H1 (cell line): ENCODE measurements around the gene TTC39A. TPM values are rescaled to one million over a fixed set of nuclear protein-coding genes. Genes with fewer than 3 reads are reported as not detected.
A peak's percentile ranks its signal among the peaks of the same experiment; 100 is the strongest.

ENCODE experiments used
- CTCF ChIA-PET: fragments of 300-600 bp; sonication (Branson Sonifier 250); formaldehyde crosslinking; loops from one replicate; lab custom pipeline; 2021; ENCODE audit not compliant: partially characterized antibody; lab: Charles Lee
- POLR2A ChIA-PET: fragments of 300-600 bp; sonication (Branson Sonifier 250); formaldehyde crosslinking; loops from one replicate; lab custom pipeline; 2021; ENCODE audit warnings: inconsistent platforms; ENCODE audit not compliant: partially characterized antibody; lab: Charles Lee
- DNase-seq, 2 experiments: peaks; one replicate each; pipeline versions ENCODE4 v3.0.0 to v3.0.0-alpha.2; 2010 to 2022; ENCODE audit warnings: low spot score in 2 of 2, low read depth in 1 of 2, mixed read lengths in 1 of 2
- FAIRE-seq: peaks from 2 replicates; lab custom pipeline; 2011; peaks lifted over from hg19 to GRCh38; lab: Jason Lieb, UNC
- H2AFZ ChIP-seq: 2 replicates; pipeline ENCODE4 v1.8.1; 2012; ENCODE audit warnings: low read length, inconsistent platforms
- H2AK5ac ChIP-seq: 2 replicates; pipeline ENCODE4 v1.6.1; 2013; ENCODE audit warnings: low read depth, low read length
- H2BK120ac ChIP-seq: replicated peaks from 2 replicates; pipeline ENCODE3; 2013; ENCODE audit warnings: low read depth, low read length, inconsistent platforms
- H2BK12ac ChIP-seq: 2 replicates; pipeline ENCODE4 v1.6.1; 2013; ENCODE audit warnings: low read depth, low read length
- H2BK15ac ChIP-seq: 2 replicates; pipeline ENCODE4 v1.6.1; 2013; ENCODE audit warnings: low read length
- H2BK20ac ChIP-seq: 2 replicates; pipeline ENCODE4 v1.6.1; 2013; ENCODE audit warnings: low read length
- H2BK5ac ChIP-seq: 2 replicates; pipeline ENCODE4 v1.6.1; 2013; ENCODE audit warnings: low read depth, low read length
- H3K14ac ChIP-seq: 2 replicates; pipeline ENCODE4 v1.6.1; 2013; ENCODE audit warnings: inconsistent platforms; ENCODE audit not compliant: insufficient read length
- H3K18ac ChIP-seq: 2 replicates; pipeline ENCODE4 v1.6.1; 2013; ENCODE audit warnings: low read length; ENCODE audit errors: extremely low read depth
- H3K23ac ChIP-seq: 2 replicates; pipeline ENCODE4 v1.6.1; 2013; ENCODE audit warnings: inconsistent platforms; ENCODE audit not compliant: insufficient read length
- H3K23me2 ChIP-seq: 2 replicates; pipeline ENCODE4 v1.6.1; 2013; ENCODE audit warnings: low read depth, low read length
- H3K27ac ChIP-seq: 2 replicates; pipeline ENCODE4 v1.6.1; 2011; ENCODE audit warnings: low read depth, low read length, inconsistent platforms
- H3K27me3 ChIP-seq, 4 experiments: replicated peaks in 1 of 4; 1 replicate in 1 of 4; 2 replicates in 3 of 4; pipeline versions ENCODE4 v1.6.1 to v1.8.1; 2011 to 2013; ENCODE audit warnings: low read length in 3 of 4, mild to moderate bottlenecking in 3 of 4, inconsistent platforms in 2 of 4, mixed read lengths in 2 of 4, moderate library complexity in 1 of 4; ENCODE audit not compliant: control insufficient read depth in 3 of 4, insufficient read depth in 3 of 4; ENCODE audit errors: extremely low read depth in 1 of 4
- H3K36me3 ChIP-seq, 4 experiments: 2 replicates each; pipeline versions ENCODE4 v1.6.1 to v1.8.1; 2011 to 2013; ENCODE audit warnings: mild to moderate bottlenecking in 4 of 4, low read length in 3 of 4, moderate library complexity in 2 of 4, control low read depth in 1 of 4, inconsistent platforms in 1 of 4; ENCODE audit not compliant: insufficient read depth in 4 of 4, control insufficient read depth in 2 of 4
- H3K4ac ChIP-seq: replicated peaks from 2 replicates; pipeline ENCODE3; 2013; ENCODE audit warnings: low read length, low read depth, mixed read lengths, inconsistent platforms; ENCODE audit not compliant: insufficient read length
- H3K4me1 ChIP-seq, 4 experiments: replicated peaks in 1 of 4; 1 replicate in 1 of 4; 2 replicates in 3 of 4; pipeline versions ENCODE4 v1.6.1 to v1.8.1; 2011 to 2013; ENCODE audit warnings: low read length in 3 of 4, inconsistent platforms in 2 of 4, mixed read lengths in 1 of 4; ENCODE audit not compliant: insufficient read depth in 4 of 4, control insufficient read depth in 3 of 4
- H3K4me2 ChIP-seq, 2 experiments: 2 replicates each; pipeline versions ENCODE4 v1.6.1 to v1.8.1; 2011 to 2013; ENCODE audit warnings: low read depth in 2 of 2, low read length in 2 of 2, control low read depth in 1 of 2, inconsistent platforms in 1 of 2, mild to moderate bottlenecking in 1 of 2; ENCODE audit not compliant: insufficient read depth in 1 of 2
- H3K4me3 ChIP-seq, 4 experiments: fragments of 200-600, 300-600 bp in 1 of 4; sonication (generic), shearing (Covaris generic), sonication (Bioruptor Twin) in 1 of 4; 2 replicates each; pipeline versions ENCODE4 v1.5.1 to v1.8.1; 2011 to 2016; ENCODE audit warnings: low read length in 4 of 4, low read depth in 3 of 4, control low read depth in 2 of 4, inconsistent platforms in 2 of 4, mild to moderate bottlenecking in 2 of 4, mixed read lengths in 1 of 4, moderate library complexity in 1 of 4; ENCODE audit not compliant: insufficient read depth in 2 of 4; ENCODE audit errors: extremely low read depth in 1 of 4
- H3K56ac ChIP-seq: replicated peaks from 2 replicates; pipeline ENCODE3; 2013; ENCODE audit warnings: low read depth, mild to moderate bottlenecking, mixed read lengths, low read length, inconsistent platforms; ENCODE audit not compliant: insufficient read length
- H3K79me1 ChIP-seq: 2 replicates; pipeline ENCODE4 v1.6.1; 2013; ENCODE audit warnings: low read depth, low read length, control low read depth
- H3K79me2 ChIP-seq, 2 experiments: 2 replicates each; pipeline versions ENCODE4 v1.6.1 to v1.8.1; 2012 to 2013; ENCODE audit warnings: low read length in 2 of 2, mild to moderate bottlenecking in 2 of 2, inconsistent platforms in 1 of 2; ENCODE audit not compliant: insufficient read depth in 2 of 2, control insufficient read depth in 1 of 2
- H3K9ac ChIP-seq, 4 experiments: replicated peaks in 1 of 4; 1 replicate in 1 of 4; 2 replicates in 3 of 4; pipeline versions ENCODE4 v1.6.1 to v1.8.1; 2011 to 2013; ENCODE audit warnings: low read depth in 3 of 4, low read length in 3 of 4, control low read depth in 2 of 4, mild to moderate bottlenecking in 2 of 4, moderate library complexity in 2 of 4, inconsistent platforms in 1 of 4; ENCODE audit errors: extremely low read depth in 1 of 4
- H3K9me3 ChIP-seq, 2 experiments: 2 replicates each; pipeline versions ENCODE4 v1.6.1 to v1.8.1; 2012 to 2013; ENCODE audit warnings: mild to moderate bottlenecking in 2 of 2, moderate library complexity in 2 of 2, control low read depth in 1 of 2, inconsistent platforms in 1 of 2, low read depth in 1 of 2, low read length in 1 of 2, mixed read lengths in 1 of 2; ENCODE audit not compliant: insufficient read depth in 2 of 2
- H4K20me1 ChIP-seq, 2 experiments: replicated peaks in 1 of 2; 2 replicates each; pipeline versions ENCODE3 to v1.8.1; 2011 to 2013; ENCODE audit warnings: inconsistent platforms in 2 of 2, low read length in 2 of 2, mild to moderate bottlenecking in 1 of 2; ENCODE audit not compliant: insufficient read depth in 2 of 2, control insufficient read depth in 1 of 2
- H4K5ac ChIP-seq: 2 replicates; pipeline ENCODE4 v1.6.1; 2013; ENCODE audit warnings: low read length, low read depth, mixed read lengths, inconsistent platforms; ENCODE audit not compliant: insufficient read length
- H4K8ac ChIP-seq: 2 replicates; pipeline ENCODE4 v1.8.0; 2013; ENCODE audit warnings: mild to moderate bottlenecking, moderate library complexity, low read length, inconsistent platforms; ENCODE audit not compliant: insufficient read depth; ENCODE audit errors: extremely low read depth
- H4K91ac ChIP-seq: replicated peaks from 2 replicates; pipeline ENCODE3; 2013; ENCODE audit warnings: low read length, mixed read lengths, inconsistent platforms; ENCODE audit not compliant: insufficient read length
- CBX5 ChIP-seq: fragments of 300-800, 300-1000 bp; sonication (generic); IDR thresholded peaks from 2 replicates; pipeline ENCODE4 v1.7.1; 2016; ENCODE audit warnings: antibody characterized with exemption, low read length, low read depth
- CTBP2 ChIP-seq: IDR thresholded peaks from 2 replicates; pipeline ENCODE4 v1.7.0; 2011; ENCODE audit warnings: borderline replicate concordance, mild to moderate bottlenecking, moderate library complexity, mixed read lengths, low read length; ENCODE audit not compliant: insufficient read depth, insufficient read length
- MAX ChIP-seq: IDR thresholded peaks from 2 replicates; pipeline ENCODE4 v1.6.1; 2012; ENCODE audit warnings: inconsistent platforms
- PHF8 ChIP-seq: fragments of 200-600 bp; sonication (generic); conservative IDR thresholded peaks from 2 replicates; pipeline ENCODE4 v1.7.1; 2012; ENCODE audit warnings: low read depth, mild to moderate bottlenecking, inconsistent platforms, low read length, moderate library complexity
- RBBP5 ChIP-seq: IDR thresholded peaks from 2 replicates; pipeline ENCODE4 v1.7.1; 2012; ENCODE audit warnings: low read depth, mild to moderate bottlenecking, inconsistent platforms, low read length, moderate library complexity, borderline replicate concordance
- TEAD4 ChIP-seq: IDR thresholded peaks from 2 replicates; pipeline ENCODE4 v1.6.1; 2012; ENCODE audit warnings: low read depth, low read length, inconsistent platforms, mixed read lengths
- WGBS, 2 experiments: shearing (Covaris generic) in 1 of 2; methylation state at CpG; one replicate each; pipeline versions ENCODE4 v1.1.6 to v1.1.7; 2013 to 2015; ENCODE audit warnings: low lambda C conversion rate in 2 of 2, mixed read lengths in 2 of 2, inconsistent platforms in 1 of 2, low coverage in 1 of 2, missing lambda C conversion rate in 1 of 2; ENCODE audit not compliant: insufficient replicate concordance in 2 of 2, insufficient coverage in 1 of 2, insufficient read length in 1 of 2; ENCODE audit errors: extremely low coverage in 1 of 2, missing lambda C conversion rate in 1 of 2; 5-methylcytosine and 5-hydroxymethylcytosine counted together
- polyA plus RNA-seq, 7 experiments: library from polyadenylated mRNA; depleted of rRNA in 3 of 7; stranded (reverse) in 5 of 7; unstranded in 2 of 7; fragments of >200 nt in 5 of 7; fragments of 200-250 nt in 2 of 7; gene quantifications; 1 replicate in 5 of 7; 2 replicates in 1 of 7; 4 replicates in 1 of 7; pipeline versions ENCODE4 v1.2.1 to v1.2.3, GENCODE V29; 2011 to 2013; ENCODE audit warnings: missing spikeins in 2 of 7, mixed read lengths in 2 of 7
- total RNA-seq: library from RNA; stranded (reverse); fragmentation: NEBNext Ultra II Directional; extraction: Animal tissue kit (Norgen Biotek cat#: 25700); gene quantifications from 2 replicates; pipeline ENCODE4 v1.2.1, GENCODE V29; 2021
- TF ChIP-seq, protein P1 (sequence below): IDR thresholded peaks from 2 replicates; pipeline ENCODE4 v1.6.1; 2011; ENCODE audit warnings: low read depth, mild to moderate bottlenecking, low read length; ENCODE audit not compliant: insufficient read depth

TTC39A gene
- total and polyA plus RNA-seq, 2 of the 8 experiments (the other 6 are each of a cell fraction or from before 2014, with no cell fraction given), result 5.5 to 5.8 TPM

DNA sequence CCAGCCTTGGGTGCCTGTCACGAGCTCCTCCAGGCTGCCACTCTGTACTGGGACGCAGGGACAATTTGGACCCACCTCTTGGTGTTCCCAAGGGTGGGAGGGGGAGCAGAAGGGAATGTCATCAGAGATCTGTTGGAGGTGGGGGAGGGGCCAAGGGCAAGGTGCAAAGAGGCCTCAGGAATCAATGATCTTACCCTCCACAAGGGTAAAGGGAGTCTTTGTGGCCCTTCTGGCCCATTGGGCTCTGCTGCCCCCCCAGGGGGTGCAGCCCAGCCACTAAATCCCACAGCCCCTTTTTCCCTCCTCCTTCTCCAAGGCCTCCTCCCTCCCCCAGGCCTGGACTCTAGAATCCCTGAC is 8.5 kb downstream of the TTC39A start:
- H3K9me3 ChIP-seq, result no peaks in the 10 kb centered on the region
- H3K23me2 ChIP-seq, result no peaks in the 10 kb centered on the region; the same call in 1 of the 2 replicates
- H4K5ac ChIP-seq, result no peak overlapping the region
- H4K91ac ChIP-seq, result no peak overlapping the region
- no peak for FAIRE-seq
- ChIA-PET CTCF (interaction anchor here (0.5 to 1.8 kb wide), 2 partner anchors 9 to 115 kb away, joined by 3 to 8 read pairs; no protein-coding TSS in a partner anchor), POLR2A (interaction anchor here (0.8 kb wide), 2 partner anchors 15 to 25 kb away, joined by 3 read pairs; no protein-coding TSS in a partner anchor)
- no peak overlapping the region for H3K23ac ChIP-seq
- H3K14ac ChIP-seq, result no peak overlapping the region
- H2AFZ ChIP-seq, result no peak overlapping the region
- H3K27ac ChIP-seq, result no peak overlapping the region
- no peak overlapping the region for H2BK120ac ChIP-seq
- peaks cover 0 to 10% (median 3%) of the 10 kb centered on the region in 4 experiments; a peak in 4 of 7 replicates for H3K4me1 ChIP-seq
- WGBS, 2 experiments, result 85% methylated on average over 2 of the region's 2 CpGs; no CpG with 5 or more reads in 1 of the 2 experiments
- no peak overlapping the region for H3K18ac ChIP-seq
- no peaks in the 10 kb centered on the region for H3K79me1 ChIP-seq
- H2AK5ac ChIP-seq, result no peak overlapping the region
- no peaks in the 10 kb centered on the region for H3K36me3 ChIP-seq
- no peak overlapping the region for H3K4me2 ChIP-seq
- no peak overlapping the region for H3K4me3 ChIP-seq
- no peak overlapping the region for H2BK12ac ChIP-seq
- H2BK15ac ChIP-seq, result no peak overlapping the region
- H3K27me3 ChIP-seq, result no peaks in the 10 kb centered on the region
- no peak overlapping the region for H3K9ac ChIP-seq
- TF ChIP-seq, protein P1, sequence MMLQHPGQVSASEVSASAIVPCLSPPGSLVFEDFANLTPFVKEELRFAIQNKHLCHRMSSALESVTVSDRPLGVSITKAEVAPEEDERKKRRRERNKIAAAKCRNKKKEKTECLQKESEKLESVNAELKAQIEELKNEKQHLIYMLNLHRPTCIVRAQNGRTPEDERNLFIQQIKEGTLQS, result no peak
- no peak for TF ChIP-seq TEAD4
- TF ChIP-seq PHF8, result no peak
- TF ChIP-seq RBBP5, result no peak
- TF ChIP-seq CBX5, result no peak
- no peak for TF ChIP-seq MAX
- TF ChIP-seq CTBP2, result no peak
- no peak overlapping the region for H3K4ac ChIP-seq
- H2BK20ac ChIP-seq, result no peak overlapping the region
- no peak overlapping the region for H3K56ac ChIP-seq
- 0 out of 2 replicates have a peak overlapping the region, but pooled peaks have one; percentile 8 for H2BK5ac ChIP-seq
- H4K8ac ChIP-seq, result no peak overlapping the region; the same call in 1 of the 2 replicates
- H3K79me2 ChIP-seq, result no peaks in the 10 kb centered on the region
- H4K20me1 ChIP-seq, result no peaks in the 10 kb centered on the region
- no peak for DNase-seq
